Measurements from ENCODE around the gene ZSCAN18.

- TF ChIP-seq CTCF (IDR thresholded peaks at IDR 0.05) (no peak), POLR2A (IDR thresholded peaks at IDR 0.05) (no peak), EP300 (IDR thresholded peaks at IDR 0.05) (no peak)
Observed at GRCh38 chr19:58056261-58056660, 41.8 kb downstream of the ZSCAN18 start.
